SU-DHL-6 (cell line): ENCODE measurements around the gene PTGIR.

Source experiments
- H2AFZ ChIP-seq: fragments of 200-600 bp; sonication (generic); 2 replicates; pipeline ENCODE4 v1.6.1; 2014; ENCODE audit warnings: low read depth, mild to moderate bottlenecking, moderate library complexity, mixed read lengths, antibody characterized with exemption, low read length; ENCODE audit not compliant: severe bottlenecking
- H3F3A ChIP-seq: fragments of 200-600 bp; shearing (Covaris generic); 2 replicates; pipeline ENCODE4 v1.6.0; 2016; ENCODE audit warnings: antibody characterized with exemption, mild to moderate bottlenecking; ENCODE audit not compliant: insufficient read depth
- H3K27ac ChIP-seq: fragments of 200-600 bp; sonication (generic); 2 replicates; pipeline ENCODE4 v1.5.1; 2016; ENCODE audit warnings: low read depth, mild to moderate bottlenecking, low read length, moderate library complexity, mixed read lengths
- H3K27me3 ChIP-seq: fragments of 200-600 bp; sonication (generic), shearing (Covaris generic); 2 replicates; pipeline ENCODE4 v1.6.0; 2014; ENCODE audit warnings: mild to moderate bottlenecking, low read length
- H3K36me3 ChIP-seq: fragments of 200-600 bp; sonication (generic); 2 replicates; pipeline ENCODE4 v1.6.1; 2014; ENCODE audit warnings: mild to moderate bottlenecking, low read length, mixed read lengths
- H3K4me2 ChIP-seq: fragments of 300-600, 200-600 bp; shearing (Covaris generic), sonication (generic); 2 replicates; pipeline ENCODE4 v1.6.0; 2014; ENCODE audit warnings: low read length, low read depth, mild to moderate bottlenecking; ENCODE audit not compliant: poor library complexity, severe bottlenecking
- H3K4me3 ChIP-seq: fragments of 200-600 bp; sonication (generic); 2 replicates; pipeline ENCODE4 v1.5.1; 2014; ENCODE audit warnings: antibody characterized with exemption, low read length, mild to moderate bottlenecking, mixed read lengths; ENCODE audit not compliant: insufficient read depth, poor library complexity, severe bottlenecking
- H3K79me2 ChIP-seq: fragments of 200-600 bp; sonication (generic); 2 replicates; pipeline ENCODE4 v1.6.1; 2014; ENCODE audit warnings: mild to moderate bottlenecking, low read length, moderate library complexity; ENCODE audit not compliant: insufficient read depth
- H3K9ac ChIP-seq: fragments of 200-600 bp; sonication (generic); 2 replicates; pipeline ENCODE4 v1.7.0; 2014; ENCODE audit warnings: mild to moderate bottlenecking, low read length
- H3K9me2 ChIP-seq: fragments of 200-600 bp; sonication (generic); replicated peaks from 2 replicates; pipeline ENCODE4 v1.6.1; 2014; ENCODE audit warnings: low read length; ENCODE audit not compliant: insufficient read depth
- H3K9me3 ChIP-seq: fragments of 200-600 bp; sonication (generic); 2 replicates; pipeline ENCODE4 v1.6.1; 2014; ENCODE audit warnings: low read length, mixed read lengths; ENCODE audit not compliant: insufficient read depth
- H4K20me1 ChIP-seq: fragments of 200-600 bp; sonication (generic); 2 replicates; pipeline ENCODE4 v1.6.1; 2014; ENCODE audit warnings: low read depth, mild to moderate bottlenecking, antibody characterized with exemption, low read length, moderate library complexity, mixed read lengths
- EZH2phosphoT487 ChIP-seq: fragments of 200-600 bp; sonication (generic), shearing (Covaris generic); conservative IDR thresholded peaks from 2 replicates; pipeline ENCODE4 v1.6.1; 2018; ENCODE audit warnings: mild to moderate bottlenecking, antibody characterized with exemption, low read length, moderate library complexity, mixed read lengths
- TF ChIP-seq, protein P1 (sequence below): fragments of 200-600 bp; sonication (generic); IDR thresholded peaks from one replicate; pipeline ENCODE4 v1.5.1; 2017; ENCODE audit warnings: antibody characterized with exemption, mild to moderate bottlenecking, low read length, moderate library complexity; ENCODE audit not compliant: insufficient read depth, poor library complexity, severe bottlenecking

Gene PTGIR

DNA sequence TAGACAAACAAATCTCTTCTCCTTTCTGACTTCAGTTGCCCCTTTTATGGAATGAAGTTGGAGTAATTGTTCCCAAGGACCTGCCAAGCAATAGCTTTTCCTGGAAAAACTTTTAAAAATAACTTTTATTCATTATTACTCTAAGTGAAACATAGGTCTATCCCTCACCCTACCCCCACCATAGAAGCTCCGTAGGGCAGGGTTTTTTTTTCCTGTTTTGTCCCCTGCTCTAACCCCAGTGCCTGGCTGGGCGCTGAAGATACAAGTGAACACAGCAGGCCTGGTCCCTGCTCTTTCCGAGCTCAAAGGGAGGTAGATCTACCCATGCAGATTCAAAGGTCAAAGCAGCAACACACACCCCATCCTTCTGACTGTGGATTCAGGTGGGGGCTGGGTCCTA lies 19.8 kb upstream of the PTGIR start:
- H3K4me3 ChIP-seq, result no peak overlapping the region
- no peaks in the 10 kb centered on the region for H3F3A ChIP-seq
- H3K36me3 ChIP-seq, result no peaks in the 10 kb centered on the region
- TF ChIP-seq, protein P1, sequence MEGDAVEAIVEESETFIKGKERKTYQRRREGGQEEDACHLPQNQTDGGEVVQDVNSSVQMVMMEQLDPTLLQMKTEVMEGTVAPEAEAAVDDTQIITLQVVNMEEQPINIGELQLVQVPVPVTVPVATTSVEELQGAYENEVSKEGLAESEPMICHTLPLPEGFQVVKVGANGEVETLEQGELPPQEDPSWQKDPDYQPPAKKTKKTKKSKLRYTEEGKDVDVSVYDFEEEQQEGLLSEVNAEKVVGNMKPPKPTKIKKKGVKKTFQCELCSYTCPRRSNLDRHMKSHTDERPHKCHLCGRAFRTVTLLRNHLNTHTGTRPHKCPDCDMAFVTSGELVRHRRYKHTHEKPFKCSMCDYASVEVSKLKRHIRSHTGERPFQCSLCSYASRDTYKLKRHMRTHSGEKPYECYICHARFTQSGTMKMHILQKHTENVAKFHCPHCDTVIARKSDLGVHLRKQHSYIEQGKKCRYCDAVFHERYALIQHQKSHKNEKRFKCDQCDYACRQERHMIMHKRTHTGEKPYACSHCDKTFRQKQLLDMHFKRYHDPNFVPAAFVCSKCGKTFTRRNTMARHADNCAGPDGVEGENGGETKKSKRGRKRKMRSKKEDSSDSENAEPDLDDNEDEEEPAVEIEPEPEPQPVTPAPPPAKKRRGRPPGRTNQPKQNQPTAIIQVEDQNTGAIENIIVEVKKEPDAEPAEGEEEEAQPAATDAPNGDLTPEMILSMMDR, result no peak
- TF ChIP-seq EZH2phosphoT487, result no peak
- no peak overlapping the region for H3K27ac ChIP-seq
- H3K4me2 ChIP-seq, result no peak overlapping the region
- no peaks in the 10 kb centered on the region for H3K9me3 ChIP-seq
- no peaks in the 10 kb centered on the region for H3K79me2 ChIP-seq
- no peaks in the 10 kb centered on the region for H4K20me1 ChIP-seq
- H3K9me2 ChIP-seq, result no peaks in the 10 kb centered on the region
- H2AFZ ChIP-seq, result no peak overlapping the region
- no peak overlapping the region for H3K9ac ChIP-seq
- H3K27me3 ChIP-seq, result no peaks in the 10 kb centered on the region

DNA sequence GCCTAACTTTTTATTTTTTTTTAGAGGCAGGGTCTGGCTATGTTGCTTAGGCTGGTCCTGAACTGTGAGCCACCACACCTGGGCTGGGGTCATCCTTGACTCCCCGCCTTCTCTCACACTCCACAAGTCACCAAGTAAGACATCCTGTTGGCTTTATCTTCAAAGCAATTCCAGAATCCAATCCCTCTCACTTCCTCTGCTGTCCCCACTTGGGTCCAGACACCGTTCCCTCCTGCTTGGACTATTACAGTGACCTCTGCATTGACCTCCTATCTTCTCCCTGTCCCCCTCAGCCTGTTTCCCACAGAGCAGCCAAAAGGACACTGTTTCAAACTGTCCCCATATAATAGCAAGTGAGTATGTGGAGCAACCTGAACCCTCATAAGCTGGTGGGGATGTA lies 15.8 kb upstream of the PTGIR start:
- Histone ChIP-seq H3K9me3 (no peaks in the 10 kb centered on the region), H3K4me3 (no peak overlapping the region), H3K27ac (no peak overlapping the region), H3K27me3 (no peaks in the 10 kb centered on the region), H3K9ac (no peak overlapping the region), H2AFZ (no peak overlapping the region), H3K4me2 (no peak overlapping the region), H4K20me1 (no peaks in the 10 kb centered on the region), H3K9me2 (no peaks in the 10 kb centered on the region), H3F3A (no peaks in the 10 kb centered on the region), H3K36me3 (no peaks in the 10 kb centered on the region), H3K79me2 (no peaks in the 10 kb centered on the region)
- no peak for TF ChIP-seq EZH2phosphoT487
- TF ChIP-seq, protein P1, result no peak

DNA sequence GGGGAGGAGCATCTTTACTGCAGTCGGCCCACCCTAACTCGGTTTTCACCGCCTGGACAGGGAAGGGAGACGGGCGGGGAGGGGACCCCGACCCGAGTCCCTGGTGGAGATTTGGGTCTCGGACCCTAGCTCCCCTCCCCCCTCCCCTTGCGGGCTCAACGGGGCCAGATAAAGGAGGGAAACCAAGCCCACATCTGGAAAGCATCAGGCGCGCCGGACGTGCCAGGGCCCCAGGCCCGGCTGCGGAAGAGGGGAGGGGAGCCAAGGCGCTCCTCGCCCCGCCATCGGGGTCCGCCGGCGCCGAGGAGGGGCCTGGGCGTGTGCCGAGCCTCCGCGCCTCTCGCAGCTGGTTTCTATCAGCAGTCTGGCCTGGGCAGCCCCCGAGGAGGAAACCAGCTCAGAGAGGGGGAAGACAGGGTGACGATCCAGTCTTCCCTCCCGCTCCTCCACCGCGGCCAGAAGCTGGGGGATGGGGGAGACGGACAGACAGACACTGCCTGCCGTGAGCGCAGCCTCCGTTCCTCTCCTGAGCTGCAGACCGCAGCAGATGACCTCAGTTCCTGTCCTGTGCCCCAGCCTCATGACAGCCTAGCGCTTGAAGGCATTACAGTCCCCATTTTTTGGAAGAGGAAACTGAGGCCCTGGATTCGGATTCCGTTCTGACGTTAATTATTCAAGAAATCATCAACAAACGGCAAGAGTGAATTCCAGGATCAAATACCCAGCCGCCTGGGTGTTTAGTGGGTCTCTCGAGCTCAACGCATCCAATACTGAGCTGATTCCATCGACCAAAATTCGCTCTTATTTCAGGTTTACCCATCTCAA lies 14.7 kb upstream of the PTGIR start:
- H3K9me3 ChIP-seq, result no peaks in the 10 kb centered on the region
- H3K4me3 ChIP-seq, result no peak overlapping the region
- no peaks in the 10 kb centered on the region for H3F3A ChIP-seq
- no peak overlapping the region for H2AFZ ChIP-seq
- no peak overlapping the region for H3K27ac ChIP-seq
- no peaks in the 10 kb centered on the region for H3K79me2 ChIP-seq
- peak overlapping the region; percentile 53 for H3K4me2 ChIP-seq
- H4K20me1 ChIP-seq, result no peaks in the 10 kb centered on the region
- no peak overlapping the region for H3K9ac ChIP-seq
- H3K36me3 ChIP-seq, result no peaks in the 10 kb centered on the region
- H3K27me3 ChIP-seq, result no peaks in the 10 kb centered on the region
- no peak for TF ChIP-seq EZH2phosphoT487
- TF ChIP-seq, protein P1, result no peak
- no peaks in the 10 kb centered on the region for H3K9me2 ChIP-seq
